Measurements from ENCODE around the gene MUC15.

The MUC15 gene

GRCh38 chr11:26573896-26574295, 1.8 kb upstream of the MUC15 start:
- DNase-seq, result no peak

GRCh38 chr11:26572770-26573402, 823 bp upstream of the MUC15 start:
- DNase-seq, result no peak

- no peak for DNase-seq
Observed at GRCh38 chr11:26569646-26570045, 2.4 kb downstream of the MUC15 start.

- DNase-seq, result no peak
Observed at GRCh38 chr11:26558190-26558589, 13.9 kb downstream of the MUC15 start.

GRCh38 chr11:26557666-26558065, 14.4 kb downstream of the MUC15 start:
- no peak for DNase-seq

- no peak for DNase-seq
Observed at GRCh38 chr11:26556582-26556981, 15.5 kb downstream of the MUC15 start.

- DNase-seq, result no peak
Observed at GRCh38 chr11:26554455-26554854, 17.6 kb downstream of the MUC15 start.

GRCh38 chr11:26553182-26553581, 18.9 kb downstream of the MUC15 start:
- no peak for DNase-seq

- DNase-seq, result no peak
Observed at GRCh38 chr11:26551186-26551801, 20.8 kb downstream of the MUC15 start.

GRCh38 chr11:26550022-26550421, 22.0 kb downstream of the MUC15 start:
- DNase-seq, result no peak

- DNase-seq, result no peak
Observed at GRCh38 chr11:26549176-26549575, 22.9 kb downstream of the MUC15 start.

- no peak for DNase-seq
Observed at GRCh38 chr11:26541870-26542269, 30.2 kb downstream of the MUC15 start.

GRCh38 chr11:26539517-26539916, 32.5 kb downstream of the MUC15 start:
- no peak for DNase-seq

GRCh38 chr11:26537341-26537740, 34.7 kb downstream of the MUC15 start:
- DNase-seq, result no peak

GRCh38 chr11:26527685-26528084, 44.4 kb downstream of the MUC15 start:
- no peak for DNase-seq

- DNase-seq, result no peak
Observed at GRCh38 chr11:26522912-26523610, 49.0 kb downstream of the MUC15 start.

- no peak for DNase-seq
Observed at GRCh38 chr11:26519469-26519868, 52.6 kb downstream of the MUC15 start.

- no peak for DNase-seq
Observed at GRCh38 chr11:26512196-26512595, 59.9 kb downstream of the MUC15 start.

- no peak for DNase-seq
Observed at GRCh38 chr11:26510756-26511155, 61.3 kb downstream of the MUC15 start.

GRCh38 chr11:26510164-26510563, 61.9 kb downstream of the MUC15 start:
- no peak for DNase-seq

Measured in 8988T (cell line).